HEK293T (cell line): ENCODE data around the gene DMBX1.

Experiments used
- ARNT ChIP-seq: fragments of 450-650 bp; IDR thresholded peaks from 2 replicates; pipeline ENCODE4 v1.6.1; 2017; ENCODE audit warnings: mild to moderate bottlenecking
- FOXA1 ChIP-seq: fragments of 450-650 bp; IDR thresholded peaks from 2 replicates; pipeline ENCODE4 v1.6.1; 2016; ENCODE audit warnings: mild to moderate bottlenecking
- FOXK2 ChIP-seq: fragments of 450-650 bp; IDR thresholded peaks from 2 replicates; pipeline ENCODE4 v1.6.1; 2016; ENCODE audit warnings: mild to moderate bottlenecking
- HDGF ChIP-seq: fragments of 450-650 bp; IDR thresholded peaks from 2 replicates; pipeline ENCODE4 v1.6.1; 2017; ENCODE audit warnings: antibody characterized with exemption, borderline replicate concordance
- NFRKB ChIP-seq: fragments of 450-650 bp; IDR thresholded peaks from 2 replicates; pipeline ENCODE4 v1.6.1; 2016; ENCODE audit warnings: mild to moderate bottlenecking, moderate library complexity
- PKNOX1 ChIP-seq: fragments of 450-650 bp; IDR thresholded peaks from 2 replicates; pipeline ENCODE4 v1.6.1; 2016
- SP1 ChIP-seq: fragments of 450-650 bp; IDR thresholded peaks from 2 replicates; pipeline ENCODE4 v1.6.1; 2017
- TARDBP ChIP-seq: fragments of 450-650 bp; IDR thresholded peaks from 2 replicates; pipeline ENCODE4 v1.6.1; 2016

DNA sequence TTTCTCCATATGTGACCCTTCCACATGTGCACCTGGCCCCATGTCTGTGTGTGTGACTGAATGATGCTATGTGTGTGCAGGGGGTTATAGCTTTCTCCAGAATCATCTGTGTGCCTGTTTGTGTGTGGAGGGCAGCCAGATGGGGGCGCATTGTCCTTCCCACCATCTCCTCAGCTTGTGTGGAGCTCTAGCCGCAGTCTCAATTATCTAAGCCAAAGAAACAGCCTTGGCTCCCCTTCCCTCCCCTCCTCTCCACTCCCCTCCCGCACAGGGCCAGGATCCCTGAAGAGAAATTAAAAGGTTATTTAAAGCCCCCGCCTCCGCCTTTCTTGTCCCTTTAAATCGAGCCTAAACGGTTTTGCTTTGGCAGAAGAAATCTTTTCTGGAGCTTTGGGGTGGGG, 1.8 kb upstream of the DMBX1 start:
- TF ChIP-seq SP1, result no peak
- no peak for TF ChIP-seq FOXA1
- no peak for TF ChIP-seq NFRKB
- no peak for TF ChIP-seq ARNT
- TF ChIP-seq TARDBP, result no peak
- no peak for TF ChIP-seq FOXK2
- TF ChIP-seq PKNOX1, result no peak
- TF ChIP-seq HDGF, result no peak
